ENCODE data around the gene SCN9A. TPM values are rescaled to one million over a fixed set of nuclear protein-coding genes. Genes with fewer than 3 reads are reported as not detected.

Gene SCN9A
- total RNA-seq, result 20.3 and 22.0 TPM in 2 replicates

DNA sequence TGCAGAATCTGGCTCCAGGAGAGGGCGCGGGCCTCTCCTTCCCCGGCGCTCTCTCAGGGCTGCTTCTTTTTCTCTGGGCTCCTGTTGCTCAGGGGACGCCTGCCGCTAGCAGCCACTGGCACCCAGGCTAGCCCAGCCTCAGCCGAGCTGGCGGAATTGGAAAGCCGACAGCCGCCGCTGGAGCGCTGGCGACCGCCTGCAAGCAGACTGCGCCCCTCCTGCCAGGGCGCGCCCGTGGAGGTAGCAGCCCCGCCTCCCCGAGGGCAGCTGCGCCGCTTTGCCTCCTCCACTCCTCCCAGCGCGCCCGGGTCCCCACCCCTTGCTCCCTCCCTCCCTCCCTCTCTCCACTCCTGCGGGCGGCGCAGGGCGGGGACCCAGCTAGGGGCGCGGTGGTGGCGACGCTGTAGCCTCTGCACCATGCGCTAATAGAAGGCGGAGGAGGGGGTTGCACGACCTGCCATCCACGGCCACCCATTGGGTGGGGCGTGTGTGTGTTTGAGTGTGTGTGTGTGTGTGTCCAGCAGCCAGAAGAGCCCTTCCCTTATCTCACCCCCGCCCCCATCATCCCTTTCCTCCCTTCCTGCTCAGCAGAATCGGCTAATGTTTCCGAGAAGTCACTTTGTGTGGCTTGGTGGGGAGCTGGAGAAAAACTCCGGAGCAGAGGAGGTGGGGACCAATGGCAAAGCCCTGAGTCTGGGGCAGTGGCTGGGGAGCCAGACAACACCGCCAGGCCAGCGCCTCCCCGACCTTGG, at the start of gene SCN9A:
SCN9A (minus strand) TSS at position 209 of the 752 bp plus-strand sequence. CDS start 64,188 bp downstream, outside the sequence.

Other genes with a start within 250 kb of the SCN9A start
- 0.19 and 2.3 TPM in 2 replicates for gene SCN1A, start 247.9 kb downstream of the SCN9A start, total RNA-seq
- under 0.01 and 0.19 TPM in 2 replicates for gene SCN7A, start 118.3 kb upstream of the SCN9A start, total RNA-seq

Measured in regular cardiac myocyte (primary cell).